ENCODE results near the gene BCL2.

- TF ChIP-seq, protein P1, sequence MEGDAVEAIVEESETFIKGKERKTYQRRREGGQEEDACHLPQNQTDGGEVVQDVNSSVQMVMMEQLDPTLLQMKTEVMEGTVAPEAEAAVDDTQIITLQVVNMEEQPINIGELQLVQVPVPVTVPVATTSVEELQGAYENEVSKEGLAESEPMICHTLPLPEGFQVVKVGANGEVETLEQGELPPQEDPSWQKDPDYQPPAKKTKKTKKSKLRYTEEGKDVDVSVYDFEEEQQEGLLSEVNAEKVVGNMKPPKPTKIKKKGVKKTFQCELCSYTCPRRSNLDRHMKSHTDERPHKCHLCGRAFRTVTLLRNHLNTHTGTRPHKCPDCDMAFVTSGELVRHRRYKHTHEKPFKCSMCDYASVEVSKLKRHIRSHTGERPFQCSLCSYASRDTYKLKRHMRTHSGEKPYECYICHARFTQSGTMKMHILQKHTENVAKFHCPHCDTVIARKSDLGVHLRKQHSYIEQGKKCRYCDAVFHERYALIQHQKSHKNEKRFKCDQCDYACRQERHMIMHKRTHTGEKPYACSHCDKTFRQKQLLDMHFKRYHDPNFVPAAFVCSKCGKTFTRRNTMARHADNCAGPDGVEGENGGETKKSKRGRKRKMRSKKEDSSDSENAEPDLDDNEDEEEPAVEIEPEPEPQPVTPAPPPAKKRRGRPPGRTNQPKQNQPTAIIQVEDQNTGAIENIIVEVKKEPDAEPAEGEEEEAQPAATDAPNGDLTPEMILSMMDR (conservative IDR thresholded peaks at IDR 0.05; ENCODE audit: low read length) = no peak
- no peak for TF ChIP-seq EZH2phosphoT487 (IDR thresholded peaks at IDR 0.05; ENCODE audit: borderline replicate concordance, low read depth, low read length)
These were observed 86.7 kb downstream of the BCL2 start for GRCh38 chr18:63232826-63233225.
